HG03558 (cell line): Measurements from ENCODE around the gene EDAR.

Source experiments
- ATAC-seq: cut with Tn5 transposase; IDR thresholded peaks from one replicate; pipeline ENCODE4 v1.9.1; 2021; ENCODE audit warnings: moderate number of reproducible peaks; ENCODE audit not compliant: unreplicated experiment; ENCODE audit errors: extremely low read depth

EDAR gene

DNA sequence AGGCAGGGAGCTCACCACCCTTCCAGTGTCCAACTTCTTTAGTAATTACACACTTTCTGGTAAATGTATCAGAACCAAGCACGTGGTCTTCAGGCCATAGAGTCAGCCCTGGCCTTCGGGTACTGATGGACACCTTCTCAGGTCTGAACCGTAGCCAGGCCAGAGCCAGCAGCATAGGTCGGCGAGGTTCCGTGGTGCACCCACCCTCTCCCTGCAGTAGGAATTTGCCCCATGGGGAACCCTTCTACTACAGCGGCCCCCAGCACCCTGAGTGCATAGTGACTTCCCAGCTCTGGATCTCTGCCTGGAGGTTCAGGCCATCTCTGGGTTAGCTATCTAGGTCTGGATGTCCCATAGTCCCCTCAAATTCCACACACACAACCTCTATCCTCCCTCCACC, 61.6 kb downstream of the EDAR start:
- no peak for ATAC-seq

DNA sequence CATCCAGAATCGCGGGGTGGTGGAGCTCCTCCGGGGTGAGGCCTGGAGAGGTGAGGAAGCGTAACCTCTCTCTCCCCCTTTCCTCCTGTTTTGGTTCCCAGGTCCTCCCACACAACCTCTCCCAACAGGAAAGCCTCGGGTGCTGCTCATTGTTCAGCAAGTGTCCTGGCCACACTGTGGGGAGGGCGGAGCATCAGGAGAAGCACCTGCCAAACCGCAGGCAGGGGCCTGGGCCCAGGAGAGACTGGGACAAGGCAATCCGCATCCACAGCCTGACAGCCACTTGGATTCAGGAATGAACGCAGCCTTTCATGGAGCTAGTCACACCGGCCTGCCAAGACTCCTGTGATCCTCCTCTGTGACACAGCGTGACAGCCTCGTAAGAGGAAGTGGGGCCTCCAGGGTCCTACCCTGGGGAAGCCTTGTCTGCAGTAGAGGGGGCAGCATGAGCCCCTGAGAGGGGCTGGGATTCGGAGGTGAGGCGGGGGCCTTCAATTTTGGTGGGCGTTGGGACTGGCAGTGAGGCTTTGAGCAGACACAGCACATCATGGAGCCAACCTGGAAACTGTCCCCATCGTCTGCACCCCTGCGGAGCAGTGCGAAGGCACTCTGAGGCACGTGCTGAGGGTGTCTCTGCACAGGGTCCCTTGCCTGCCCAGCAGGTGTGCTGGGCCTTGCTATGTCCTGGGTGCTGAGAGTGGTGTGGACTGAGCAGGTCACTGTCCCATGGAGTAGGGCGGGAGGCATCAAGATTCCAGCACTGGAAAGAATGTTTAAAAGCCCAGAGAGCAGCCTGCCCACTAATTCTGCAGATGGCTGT, 62.2 kb downstream of the EDAR start:
- no peak for ATAC-seq

- ATAC-seq, result no peak
Observed at GRCh38 chr2:108925735-108926134, 63.3 kb downstream of the EDAR start.

DNA sequence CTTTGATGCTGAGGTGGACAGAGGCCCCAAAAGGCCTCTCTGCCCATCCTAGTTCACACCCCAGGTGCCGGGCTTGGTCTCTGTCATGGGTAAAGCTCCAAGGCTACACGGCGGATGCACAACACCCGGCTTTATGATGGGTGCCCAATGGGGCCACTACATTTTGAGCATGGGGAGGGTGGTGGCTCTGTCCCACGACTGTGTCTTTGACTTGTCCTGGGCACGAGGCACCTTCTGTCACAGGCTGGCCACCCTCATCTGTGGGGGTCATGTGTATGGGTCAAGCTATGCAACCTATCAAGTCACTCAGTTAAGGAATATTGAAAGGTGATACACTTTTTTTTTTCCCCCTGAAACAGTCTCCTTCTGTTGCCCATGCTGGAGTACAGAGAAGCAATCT, 63.7 kb downstream of the EDAR start:
- ATAC-seq, result no peak

GRCh38 chr2:108924580-108925251, 64.3 kb downstream of the EDAR start:
- no peak for ATAC-seq

- no peak for ATAC-seq
Observed at GRCh38 chr2:108923736-108924579, 65.1 kb downstream of the EDAR start.

DNA sequence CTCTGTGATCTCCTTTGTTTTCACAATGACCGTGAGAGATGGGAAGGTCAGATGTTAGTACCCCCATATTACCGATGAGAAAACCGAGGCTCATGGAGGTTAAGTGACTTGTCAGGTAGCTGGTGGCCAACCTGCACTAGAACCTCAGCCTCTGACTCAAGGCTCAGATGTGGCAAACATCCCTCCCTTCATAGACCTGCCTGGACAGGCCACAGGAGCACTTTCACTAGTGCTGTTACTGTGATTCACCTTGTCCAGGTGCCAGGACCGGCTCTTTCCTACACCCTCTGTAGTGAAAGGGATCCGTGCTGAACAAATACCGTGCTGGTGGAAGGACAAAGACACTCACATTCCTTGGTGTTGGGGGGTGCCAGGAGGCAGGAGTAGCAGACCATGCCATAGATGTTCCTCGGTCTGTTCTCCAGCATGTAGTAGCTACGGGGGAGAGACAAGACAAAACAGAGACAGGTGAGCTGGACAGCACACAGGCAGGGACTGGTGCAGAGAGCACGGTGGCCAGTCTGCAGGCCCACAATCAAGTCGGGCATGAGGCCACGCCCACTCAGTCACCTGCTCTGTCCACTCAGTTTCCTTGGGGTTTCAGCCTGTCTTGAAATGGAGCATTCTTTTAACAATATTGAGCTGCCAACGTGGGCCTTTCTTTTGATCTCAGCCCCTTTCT, 65.9 kb downstream of the EDAR start:
- ATAC-seq, result no peak

DNA sequence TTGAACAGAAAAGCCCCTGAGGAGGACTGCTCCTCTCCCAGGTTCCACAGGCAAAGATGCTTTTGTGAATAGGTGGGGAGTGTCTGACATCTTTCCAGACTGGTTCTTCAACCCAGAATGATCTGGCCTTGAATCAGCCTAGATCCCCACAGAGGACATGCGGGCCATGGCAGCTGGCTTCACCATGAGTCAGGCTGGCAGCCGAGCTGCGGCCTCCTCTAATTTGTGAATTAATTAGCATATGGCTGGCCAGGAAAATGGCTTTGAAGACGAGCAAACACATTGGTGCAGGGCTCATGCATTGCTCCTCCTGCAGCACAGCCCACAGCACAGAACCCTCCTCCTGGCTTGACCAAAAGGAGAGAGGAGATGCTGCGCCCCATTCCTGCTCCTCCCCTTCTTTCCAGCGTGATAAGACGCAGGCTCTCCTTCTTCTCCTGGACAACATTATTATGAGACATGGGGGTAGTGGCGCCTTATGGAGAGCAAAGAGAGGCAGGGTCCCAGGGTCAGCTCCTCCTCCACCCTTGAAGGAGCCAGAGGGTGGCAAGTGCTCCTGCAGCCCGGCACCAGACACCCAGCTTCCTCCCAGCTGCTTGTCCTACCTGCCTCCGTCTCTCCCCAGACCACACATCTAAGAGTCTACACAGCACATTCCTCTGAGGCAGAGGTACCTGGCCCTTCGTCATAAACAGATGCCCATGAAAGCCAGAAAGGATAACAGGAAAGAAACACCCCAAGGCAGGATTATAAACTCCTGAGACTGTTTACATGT, 66.7 kb downstream of the EDAR start:
- no peak for ATAC-seq

GRCh38 chr2:108921096-108922030, 67.7 kb downstream of the EDAR start:
- no peak for ATAC-seq

GRCh38 chr2:108920686-108921085, 68.3 kb downstream of the EDAR start:
- ATAC-seq, result no peak

GRCh38 chr2:108919571-108920373, 69.2 kb downstream of the EDAR start:
- ATAC-seq, result no peak

GRCh38 chr2:108918941-108919341, 70.1 kb downstream of the EDAR start:
- no peak for ATAC-seq

DNA sequence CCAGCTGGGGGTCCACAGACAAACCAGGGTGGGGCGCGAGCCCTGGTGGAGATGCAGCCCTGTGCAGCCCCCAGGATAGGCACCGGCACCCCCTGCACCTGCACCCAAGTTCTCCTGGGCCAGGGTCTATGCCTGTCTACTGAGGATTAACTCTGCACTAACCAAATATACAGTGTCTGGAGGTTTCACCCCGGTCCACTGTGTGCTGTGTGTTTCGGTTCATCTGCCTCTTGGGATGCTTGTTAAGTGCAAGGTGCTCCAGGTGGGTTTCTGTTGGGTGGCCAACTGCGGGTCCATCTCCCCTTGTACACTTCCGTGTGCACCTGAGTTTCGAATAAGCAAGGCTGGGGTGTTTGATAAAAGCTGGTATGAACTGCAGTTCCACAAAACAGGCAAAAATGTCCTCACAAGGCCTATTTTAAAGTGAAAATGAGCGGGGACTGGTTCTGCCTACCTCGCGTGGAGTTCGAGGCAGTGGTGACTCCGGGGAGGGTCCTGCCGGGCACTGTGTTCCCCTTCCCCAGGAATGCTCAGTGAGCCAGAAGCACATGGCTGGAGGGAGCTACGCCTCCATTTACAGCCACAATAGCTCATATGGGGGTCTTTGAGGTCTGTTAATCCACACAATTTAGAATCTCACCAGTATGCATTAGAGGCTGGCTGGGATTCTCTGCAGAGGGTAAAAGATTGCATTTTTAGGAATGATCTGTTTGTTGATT, 70.7 kb downstream of the EDAR start:
- ATAC-seq, result no peak

GRCh38 chr2:108917526-108917925, 71.5 kb downstream of the EDAR start:
- no peak for ATAC-seq

- no peak for ATAC-seq
Observed at GRCh38 chr2:108916796-108917421, 72.1 kb downstream of the EDAR start.

- ATAC-seq, result no peak
Observed at GRCh38 chr2:108916122-108916795, 72.8 kb downstream of the EDAR start.
